Smooth muscle cell (in vitro differentiated cells): ENCODE results near the gene ZNF213. TPM values are rescaled to one million over a fixed set of nuclear protein-coding genes. Genes with fewer than 3 reads are reported as not detected.

Experiments used
- DNase-seq: peaks from one replicate; lab custom pipeline; 2025; ENCODE audit not compliant: unreplicated experiment; lab: John Stamatoyannopoulos, UW
- H2AFZ ChIP-seq: fragments of 200-600 bp; sonication (generic); 2 replicates; pipeline ENCODE4 v1.6.0; 2016; ENCODE audit warnings: antibody characterized with exemption, low read depth, mild to moderate bottlenecking
- H3F3A ChIP-seq: fragments of 200-600 bp; sonication (generic); 2 replicates; pipeline ENCODE4 v1.6.0; 2017; ENCODE audit warnings: antibody characterized with exemption, low read depth
- H3K27ac ChIP-seq: fragments of 200-600 bp; sonication (generic); 2 replicates; pipeline ENCODE4 v1.5.1; 2016; ENCODE audit warnings: low read depth, mild to moderate bottlenecking
- H3K27me3 ChIP-seq: fragments of 200-600 bp; sonication (generic); 2 replicates; pipeline ENCODE4 v1.6.1; 2016; ENCODE audit warnings: low read depth, mild to moderate bottlenecking
- H3K36me3 ChIP-seq: fragments of 200-600 bp; sonication (generic); 2 replicates; pipeline ENCODE4 v1.5.1; 2016; ENCODE audit warnings: low read depth
- H3K4me1 ChIP-seq: fragments of 200-600 bp; sonication (generic); 2 replicates; pipeline ENCODE4 v1.5.1; 2016; ENCODE audit warnings: low read depth
- H3K4me2 ChIP-seq: fragments of 200-600 bp; sonication (generic); 2 replicates; pipeline ENCODE4 v1.6.0; 2016; ENCODE audit warnings: mild to moderate bottlenecking
- H3K4me3 ChIP-seq: fragments of 200-600 bp; sonication (generic); 2 replicates; pipeline ENCODE4 v1.5.1; 2016; ENCODE audit warnings: mild to moderate bottlenecking
- H3K79me2 ChIP-seq: fragments of 200-600 bp; sonication (generic); 2 replicates; pipeline ENCODE4 v1.6.0; 2016; ENCODE audit warnings: low read depth, mild to moderate bottlenecking
- H3K9ac ChIP-seq: fragments of 200-600 bp; sonication (generic); 2 replicates; pipeline ENCODE4 v1.6.0; 2016; ENCODE audit warnings: low read depth
- H3K9me3 ChIP-seq: fragments of 200-600 bp; sonication (generic); replicated peaks from 2 replicates; pipeline ENCODE4 v1.5.1; 2016; ENCODE audit warnings: low read depth
- H4K20me1 ChIP-seq: fragments of 200-600 bp; sonication (generic); 2 replicates; pipeline ENCODE4 v1.6.0; 2016; ENCODE audit warnings: low read depth
- CTCF ChIP-seq: fragments of 200-600 bp; sonication (generic); IDR thresholded peaks from 2 replicates; pipeline ENCODE4 v1.5.1; 2017; ENCODE audit warnings: borderline replicate concordance, mild to moderate bottlenecking, antibody characterized with exemption; ENCODE audit not compliant: insufficient read depth, poor library complexity, severe bottlenecking
- whole genome bisulfite sequencing: methylation state at CpG from one replicate; pipeline ENCODE4 v1.1.7; 2016; ENCODE audit warnings: low lambda C conversion rate; 5-methylcytosine and 5-hydroxymethylcytosine counted together
- polyA plus RNA-seq: library from polyadenylated mRNA; unstranded; fragments of >200 nt; fragmentation: Nextera tagmentation; extraction: Ambion mirVana; gene quantifications from 2 replicates; pipeline ENCODE4 v1.2.1, GENCODE V29; 2016
- total RNA-seq: library from RNA; depleted of rRNA; stranded (reverse); fragments of >200 nt; gene quantifications from 2 replicates; pipeline ENCODE4 v1.2.3, GENCODE V29; 2014

The ZNF213 gene
- total and polyA plus RNA-seq, 2 experiments from 2014 or later: 9.2 to 9.6 TPM

- H3K36me3 ChIP-seq: no peaks in the 10 kb centered on the region
- H4K20me1 ChIP-seq: no peaks in the 10 kb centered on the region
- H3K9me3 ChIP-seq: no peaks in the 10 kb centered on the region
- H3K4me3 ChIP-seq: peak overlapping the region; percentile 44
- no peaks in the 10 kb centered on the region for H3F3A ChIP-seq
- no peak for TF ChIP-seq CTCF
- peaks cover 53% of the 10 kb centered on the region for H3K27me3 ChIP-seq
- no peak overlapping the region for H3K9ac ChIP-seq
- peak overlapping the region; percentile 85 for H2AFZ ChIP-seq
- H3K4me2 ChIP-seq: peak overlapping the region; percentile 95
- peaks cover 7% of the 10 kb centered on the region for H3K4me1 ChIP-seq
- no peak for DNase-seq
- WGBS: 5% methylated on average over 42 of the region's 42 CpGs
- no peak overlapping the region for H3K27ac ChIP-seq
- H3K79me2 ChIP-seq: no peaks in the 10 kb centered on the region
Measured at GRCh38 chr16:3183445-3184139, 48.8 kb downstream of the ZNF213 start.

GRCh38 chr16:3186946-3187690, 52.3 kb downstream of the ZNF213 start:
- H3K4me3 ChIP-seq: no peak overlapping the region
- H3K4me2 ChIP-seq: peak overlapping the region; percentile 66
- no peaks in the 10 kb centered on the region for H4K20me1 ChIP-seq
- H3K36me3 ChIP-seq: no peaks in the 10 kb centered on the region
- no peak overlapping the region for H2AFZ ChIP-seq
- 87% methylated on average over 23 of the region's 23 CpGs for WGBS
- no peak for DNase-seq
- H3K79me2 ChIP-seq: no peaks in the 10 kb centered on the region
- no peak overlapping the region for H3K9ac ChIP-seq
- no peak overlapping the region for H3K27ac ChIP-seq
- H3K4me1 ChIP-seq: peaks cover 12% of the 10 kb centered on the region
- peaks cover 32% of the 10 kb centered on the region for H3K27me3 ChIP-seq
- TF ChIP-seq CTCF: no peak
- peaks cover 5% of the 10 kb centered on the region for H3F3A ChIP-seq
- no peaks in the 10 kb centered on the region for H3K9me3 ChIP-seq

- Histone ChIP-seq H3K9me3 (no peaks in the 10 kb centered on the region), H4K20me1 (no peaks in the 10 kb centered on the region), H3K27ac (no peak within 1 kb of the TSS), H3K27me3 (peaks cover 24% of the 10 kb centered on the region), H3K36me3 (no peaks in the 10 kb centered on the region), H3K4me1 (peaks cover 7% of the 10 kb centered on the region), H3F3A (peaks cover 5% of the 10 kb centered on the region), H3K4me3 (peak within 1 kb of the TSS; percentile 77), H3K79me2 (no peaks in the 10 kb centered on the region), H3K4me2 (peak within 1 kb of the TSS; percentile 90), H3K9ac (peak within 1 kb of the TSS; percentile 34), H2AFZ (peak within 1 kb of the TSS; percentile 100)
- no peak for TF ChIP-seq CTCF
- WGBS: under 1% methylated on average over 46 of the region's 51 CpGs
- DNase-seq: no peak
Measured at GRCh38 chr16:3187798-3188674, 53.2 kb downstream of the ZNF213 start, which contains the start of gene OR1F1. Gene OR1F1, plus strand, starts transcription at chr16:3188204.
